OCI-LY3 (cell line): ENCODE results near the gene ANGEL1.

Experiments
- EZH2phosphoT487 ChIP-seq: fragments of 200-600 bp; shearing (Covaris generic); IDR thresholded peaks from 2 replicates; pipeline ENCODE4 v1.6.1; 2018; ENCODE audit warnings: antibody characterized with exemption, mixed run types, low read depth
- TF ChIP-seq, protein P1 (sequence below): fragments of 200-600, 300-600 bp; sonication (generic); IDR thresholded peaks from 2 replicates; pipeline ENCODE4 v1.5.1; 2014; ENCODE audit warnings: antibody characterized with exemption, low read length, low read depth

DNA sequence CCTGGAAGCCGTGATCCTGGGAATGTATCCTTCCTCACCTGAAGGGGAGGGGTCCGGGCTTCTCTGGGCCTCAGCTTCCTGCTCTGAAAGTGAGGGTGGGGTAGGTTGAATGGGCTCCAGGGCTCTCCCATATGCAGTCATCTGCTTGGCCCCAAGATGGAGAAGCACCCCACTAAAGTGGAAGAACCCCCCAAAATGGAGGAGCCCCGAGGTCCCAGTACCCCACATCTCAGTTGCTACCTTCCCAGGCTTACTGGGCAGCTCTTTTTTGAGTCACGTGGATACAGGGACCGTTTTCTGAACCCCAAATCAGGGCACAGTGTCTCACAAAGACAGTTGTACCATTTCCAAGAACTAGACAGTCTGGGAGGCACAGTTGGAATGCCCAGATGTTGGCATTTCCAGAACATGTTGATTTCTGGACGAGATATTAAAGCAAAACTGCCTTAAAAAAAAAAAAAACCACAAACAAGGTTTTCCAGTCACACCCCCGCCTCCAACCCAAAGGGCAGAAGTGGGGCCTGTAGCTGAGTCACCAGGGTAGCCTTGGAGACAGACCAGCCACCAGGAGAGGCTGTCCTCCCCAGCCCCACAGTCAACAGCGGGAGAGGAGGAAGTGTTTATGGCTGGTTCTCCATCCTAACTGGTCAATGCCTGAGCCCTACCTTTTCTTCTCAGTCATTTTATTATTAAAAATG lies 39.3 kb downstream of the ANGEL1 start:
- TF ChIP-seq, protein P1, sequence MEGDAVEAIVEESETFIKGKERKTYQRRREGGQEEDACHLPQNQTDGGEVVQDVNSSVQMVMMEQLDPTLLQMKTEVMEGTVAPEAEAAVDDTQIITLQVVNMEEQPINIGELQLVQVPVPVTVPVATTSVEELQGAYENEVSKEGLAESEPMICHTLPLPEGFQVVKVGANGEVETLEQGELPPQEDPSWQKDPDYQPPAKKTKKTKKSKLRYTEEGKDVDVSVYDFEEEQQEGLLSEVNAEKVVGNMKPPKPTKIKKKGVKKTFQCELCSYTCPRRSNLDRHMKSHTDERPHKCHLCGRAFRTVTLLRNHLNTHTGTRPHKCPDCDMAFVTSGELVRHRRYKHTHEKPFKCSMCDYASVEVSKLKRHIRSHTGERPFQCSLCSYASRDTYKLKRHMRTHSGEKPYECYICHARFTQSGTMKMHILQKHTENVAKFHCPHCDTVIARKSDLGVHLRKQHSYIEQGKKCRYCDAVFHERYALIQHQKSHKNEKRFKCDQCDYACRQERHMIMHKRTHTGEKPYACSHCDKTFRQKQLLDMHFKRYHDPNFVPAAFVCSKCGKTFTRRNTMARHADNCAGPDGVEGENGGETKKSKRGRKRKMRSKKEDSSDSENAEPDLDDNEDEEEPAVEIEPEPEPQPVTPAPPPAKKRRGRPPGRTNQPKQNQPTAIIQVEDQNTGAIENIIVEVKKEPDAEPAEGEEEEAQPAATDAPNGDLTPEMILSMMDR: no peak
- no peak for TF ChIP-seq EZH2phosphoT487
